ENCODE data around the gene TEX264. TPM values are rescaled to one million over a fixed set of nuclear protein-coding genes. Genes with fewer than 3 reads are reported as not detected.

Gene TEX264
- total RNA-seq, 1 donor = 56.1 TPM

DNA sequence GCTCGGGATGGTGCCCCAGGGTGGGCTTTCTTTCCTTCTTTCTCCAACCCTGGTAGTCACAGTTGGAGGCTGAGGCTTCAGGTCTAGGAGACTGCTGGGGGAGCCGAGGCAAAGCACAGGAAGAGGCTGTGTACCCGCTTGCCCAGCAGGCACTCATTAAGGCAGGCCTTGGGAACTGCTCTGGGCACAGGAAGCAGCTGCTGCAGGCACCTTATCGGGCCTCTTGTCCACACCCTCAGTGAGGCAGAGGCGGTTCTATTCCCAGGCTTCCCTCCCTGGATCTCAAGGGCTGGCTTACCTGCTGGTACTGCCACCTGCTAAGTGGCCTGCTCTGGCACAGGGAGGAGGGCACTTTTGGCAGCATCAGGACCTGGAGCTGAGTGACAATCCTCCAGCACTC lies 20.0 kb downstream of the TEX264 start:
- H3K4me2 ChIP-seq (ENCODE audit: insufficient read depth, low read length) = no peak overlapping the region
- DNase-seq (ENCODE audit: insufficient read length, low spot score, missing footprints) = peak; percentile 72
- peaks cover 28% of the 10 kb centered on the region for H4K20me1 ChIP-seq (ENCODE audit: insufficient read depth, low read length)
- no peak overlapping the region for H3K27ac ChIP-seq (ENCODE audit: low read depth, low read length)
- TF ChIP-seq, protein P1, sequence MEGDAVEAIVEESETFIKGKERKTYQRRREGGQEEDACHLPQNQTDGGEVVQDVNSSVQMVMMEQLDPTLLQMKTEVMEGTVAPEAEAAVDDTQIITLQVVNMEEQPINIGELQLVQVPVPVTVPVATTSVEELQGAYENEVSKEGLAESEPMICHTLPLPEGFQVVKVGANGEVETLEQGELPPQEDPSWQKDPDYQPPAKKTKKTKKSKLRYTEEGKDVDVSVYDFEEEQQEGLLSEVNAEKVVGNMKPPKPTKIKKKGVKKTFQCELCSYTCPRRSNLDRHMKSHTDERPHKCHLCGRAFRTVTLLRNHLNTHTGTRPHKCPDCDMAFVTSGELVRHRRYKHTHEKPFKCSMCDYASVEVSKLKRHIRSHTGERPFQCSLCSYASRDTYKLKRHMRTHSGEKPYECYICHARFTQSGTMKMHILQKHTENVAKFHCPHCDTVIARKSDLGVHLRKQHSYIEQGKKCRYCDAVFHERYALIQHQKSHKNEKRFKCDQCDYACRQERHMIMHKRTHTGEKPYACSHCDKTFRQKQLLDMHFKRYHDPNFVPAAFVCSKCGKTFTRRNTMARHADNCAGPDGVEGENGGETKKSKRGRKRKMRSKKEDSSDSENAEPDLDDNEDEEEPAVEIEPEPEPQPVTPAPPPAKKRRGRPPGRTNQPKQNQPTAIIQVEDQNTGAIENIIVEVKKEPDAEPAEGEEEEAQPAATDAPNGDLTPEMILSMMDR (IDR thresholded peaks at IDR 0.05; ENCODE audit: extremely low read depth, low read depth, low read length) = no peak
- peaks cover 4% of the 10 kb centered on the region for H3K36me3 ChIP-seq (ENCODE audit: insufficient read depth, low read length)
- H3K4me1 ChIP-seq (ENCODE audit: insufficient read depth, low read length) = peaks cover 15% of the 10 kb centered on the region
- no peak overlapping the region for H2AFZ ChIP-seq (ENCODE audit: low read length)
- H3K27me3 ChIP-seq (ENCODE audit: insufficient read depth, low read length) = no peaks in the 10 kb centered on the region
- peaks cover 3% of the 10 kb centered on the region for H3K79me2 ChIP-seq (ENCODE audit: insufficient read depth, low read length)
- no peaks in the 10 kb centered on the region for H3K9me3 ChIP-seq (ENCODE audit: low read depth, low read length)
- no peak overlapping the region for H3K4me3 ChIP-seq (ENCODE audit: insufficient read depth, low read length)

DNA sequence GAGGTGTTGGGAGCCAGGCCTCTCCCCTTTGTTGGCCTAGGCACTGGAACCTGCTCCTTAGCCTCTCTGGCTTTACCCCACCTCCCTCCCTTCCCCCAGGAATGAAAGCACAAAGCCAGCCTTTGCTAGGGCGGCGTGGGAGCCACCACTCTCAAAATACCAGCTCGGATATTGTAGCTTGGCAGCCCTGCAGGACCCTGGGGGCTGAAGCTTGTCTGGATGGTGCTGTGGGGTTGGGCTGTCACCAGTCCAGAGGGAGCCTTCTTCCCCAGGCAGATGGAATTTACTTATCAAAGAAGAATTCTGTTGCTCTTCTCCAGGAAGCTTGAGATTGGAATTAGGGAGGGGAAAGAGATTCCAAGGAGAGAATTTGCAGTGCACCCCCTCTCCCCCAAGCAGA lies 20.9 kb downstream of the TEX264 start:
- peaks cover 4% of the 10 kb centered on the region for H3K36me3 ChIP-seq (ENCODE audit: insufficient read depth, low read length)
- TF ChIP-seq, protein P1 (IDR thresholded peaks at IDR 0.05; ENCODE audit: extremely low read depth, low read depth, low read length) = no peak
- peaks cover 33% of the 10 kb centered on the region for H4K20me1 ChIP-seq (ENCODE audit: insufficient read depth, low read length)
- H3K27me3 ChIP-seq (ENCODE audit: insufficient read depth, low read length) = no peaks in the 10 kb centered on the region
- H3K27ac ChIP-seq (ENCODE audit: low read depth, low read length) = no peak overlapping the region
- peaks cover 6% of the 10 kb centered on the region for H3K4me1 ChIP-seq (ENCODE audit: insufficient read depth, low read length)
- peak; percentile 79 for DNase-seq (ENCODE audit: insufficient read length, low spot score, missing footprints)
- H3K79me2 ChIP-seq (ENCODE audit: insufficient read depth, low read length) = peaks cover 3% of the 10 kb centered on the region
- no peaks in the 10 kb centered on the region for H3K9me3 ChIP-seq (ENCODE audit: low read depth, low read length)
- H2AFZ ChIP-seq (ENCODE audit: low read length) = no peak overlapping the region
- no peak overlapping the region for H3K4me2 ChIP-seq (ENCODE audit: insufficient read depth, low read length)
- H3K4me3 ChIP-seq (ENCODE audit: insufficient read depth, low read length) = no peak overlapping the region

DNA sequence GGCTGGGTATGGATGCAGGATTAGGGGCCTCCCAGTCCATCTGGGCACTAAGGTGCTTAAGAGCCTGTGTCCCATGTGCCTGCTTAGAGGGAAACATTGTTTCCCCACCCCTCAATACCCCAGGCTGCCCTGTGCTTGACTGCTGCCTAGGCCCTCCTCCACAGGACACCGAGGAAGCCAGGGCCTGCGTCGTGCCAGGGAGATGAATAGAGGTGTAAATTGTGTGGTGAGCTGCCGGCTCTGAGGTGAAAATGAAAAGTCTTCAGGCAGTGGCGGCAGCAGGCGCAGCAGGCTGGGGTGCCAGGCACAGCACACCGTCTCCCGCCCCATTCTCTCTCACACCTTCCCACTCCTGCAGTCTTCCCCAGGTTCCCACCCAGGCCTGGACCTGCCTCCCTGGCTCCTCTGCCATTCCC lies 21.9 kb downstream of the TEX264 start:
- Histone ChIP-seq H3K27ac (ENCODE audit: low read depth, low read length) (no peak overlapping the region), H2AFZ (ENCODE audit: low read length) (no peak overlapping the region), H3K4me3 (ENCODE audit: insufficient read depth, low read length) (no peak overlapping the region), H3K4me1 (ENCODE audit: insufficient read depth, low read length) (no peaks in the 10 kb centered on the region), H3K4me2 (ENCODE audit: insufficient read depth, low read length) (no peak overlapping the region), H4K20me1 (ENCODE audit: insufficient read depth, low read length) (peaks cover 41% of the 10 kb centered on the region), H3K27me3 (ENCODE audit: insufficient read depth, low read length) (no peaks in the 10 kb centered on the region), H3K9me3 (ENCODE audit: low read depth, low read length) (no peaks in the 10 kb centered on the region), H3K36me3 (ENCODE audit: insufficient read depth, low read length) (peaks cover 8% of the 10 kb centered on the region), H3K79me2 (ENCODE audit: insufficient read depth, low read length) (peaks cover 3% of the 10 kb centered on the region)
- TF ChIP-seq, protein P1 (IDR thresholded peaks at IDR 0.05; ENCODE audit: extremely low read depth, low read depth, low read length) = no peak
- peak; percentile 71 for DNase-seq (ENCODE audit: insufficient read length, low spot score, missing footprints)

DNA sequence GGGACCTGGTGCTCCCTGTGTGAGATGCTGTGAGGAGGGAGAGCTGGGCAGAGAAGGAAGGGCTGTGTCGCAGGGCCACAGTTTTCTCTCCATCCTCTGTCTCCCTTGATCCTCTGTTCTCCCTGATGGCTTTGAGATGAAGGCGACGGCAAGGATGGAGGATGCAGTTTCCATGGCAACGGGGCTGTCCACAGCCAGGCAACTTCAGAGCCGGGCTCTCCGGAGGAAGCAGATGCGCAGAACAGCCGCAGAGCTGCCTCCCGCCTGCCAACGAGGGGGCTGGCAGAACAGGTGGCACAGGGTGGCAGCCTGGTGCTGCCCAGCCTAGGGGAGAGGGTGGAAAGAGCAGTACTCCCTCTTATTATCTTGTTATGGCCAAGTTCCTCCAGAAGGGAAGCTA lies 25.9 kb downstream of the TEX264 start:
- Histone ChIP-seq H3K79me2 (ENCODE audit: insufficient read depth, low read length) (no peaks in the 10 kb centered on the region), H3K4me1 (ENCODE audit: insufficient read depth, low read length) (no peaks in the 10 kb centered on the region), H3K4me2 (ENCODE audit: insufficient read depth, low read length) (no peak overlapping the region), H3K36me3 (ENCODE audit: insufficient read depth, low read length) (peaks cover 8% of the 10 kb centered on the region), H3K27me3 (ENCODE audit: insufficient read depth, low read length) (no peaks in the 10 kb centered on the region), H3K4me3 (ENCODE audit: insufficient read depth, low read length) (no peak overlapping the region), H3K27ac (ENCODE audit: low read depth, low read length) (no peak overlapping the region), H4K20me1 (ENCODE audit: insufficient read depth, low read length) (peaks cover 37% of the 10 kb centered on the region), H2AFZ (ENCODE audit: low read length) (no peak overlapping the region), H3K9me3 (ENCODE audit: low read depth, low read length) (no peaks in the 10 kb centered on the region)
- DNase-seq (ENCODE audit: insufficient read length, low spot score, missing footprints) = no peak
- TF ChIP-seq, protein P1 (IDR thresholded peaks at IDR 0.05; ENCODE audit: extremely low read depth, low read depth, low read length) = no peak

Data from osteoblast (primary cell).